HepG2 (cell line): ENCODE results near the gene SESN2. TPM values are rescaled to one million over a fixed set of nuclear protein-coding genes. Genes with fewer than 3 reads are reported as not detected.

Experiments used
- AHDC1 ChIP-seq: sonication (generic); formaldehyde crosslinking; IDR thresholded peaks from 2 replicates; pipeline ENCODE4 v1.5.1; 2020; ENCODE audit warnings: mild to moderate bottlenecking, missing genetic modification reagents, borderline replicate concordance
- CEBPG ChIP-seq: IDR thresholded peaks from 2 replicates; pipeline ENCODE4 v1.6.1; 2016
- GATAD2A ChIP-seq: IDR thresholded peaks from 2 replicates; pipeline ENCODE4 v1.6.1; 2016
- HOXD1 ChIP-seq: sonication (generic); formaldehyde crosslinking; IDR thresholded peaks from 2 replicates; pipeline ENCODE4 v1.5.0; 2020; ENCODE audit warnings: missing genetic modification reagents
- XRCC5 ChIP-seq: fragments of 200-400 bp; formaldehyde crosslinking; optimal IDR thresholded peaks from 2 replicates; pipeline ENCODE3; 2017; ENCODE audit warnings: mild to moderate bottlenecking, low read length
- ZBTB38 ChIP-seq: sonication (generic); formaldehyde crosslinking; IDR thresholded peaks from 2 replicates; pipeline ENCODE4 v1.5.1; 2020; ENCODE audit warnings: mild to moderate bottlenecking, missing genetic modification reagents
- ZMYM4 ChIP-seq: sonication (generic); formaldehyde crosslinking; IDR thresholded peaks from 2 replicates; pipeline ENCODE4 v1.8.1; 2023; ENCODE audit warnings: mild to moderate bottlenecking, missing genetic modification reagents
- ZNF619 ChIP-seq: sonication (generic); formaldehyde crosslinking; IDR thresholded peaks from 2 replicates; pipeline ENCODE4 v1.4.0; 2020; ENCODE audit warnings: mild to moderate bottlenecking, missing genetic modification reagents
- polyA plus RNA-seq, 8 experiments: library from polyadenylated mRNA; depleted of rRNA in 3 of 8; stranded (reverse) in 7 of 8; unstranded in 1 of 8; fragments of >200 nt; fragmentation: Illumina TruSeq in 4 of 8; extraction: Trizol in 4 of 8; gene quantifications; 2 replicates each; pipeline versions ENCODE4 v1.2.1 to v1.2.3, GENCODE V29; 2011 to 2016; ENCODE audit warnings: low read depth in 4 of 8, missing spikeins in 1 of 8, mixed read lengths in 1 of 8; ENCODE audit not compliant: insufficient read depth in 1 of 8
- total RNA-seq, 5 experiments: library from RNA; depleted of rRNA; stranded (reverse); fragments of >200 nt; fragmentation: Illumina TruSeq; extraction: Trizol; gene quantifications; 2 replicates each; pipeline ENCODE4 v1.2.3, GENCODE V29; 2016; ENCODE audit warnings: low read depth in 1 of 5
- TF ChIP-seq, protein P1 (sequence below): sonication (generic); formaldehyde crosslinking; IDR thresholded peaks from 2 replicates; pipeline ENCODE4 v1.4.0; 2020; ENCODE audit warnings: missing genetic modification reagents, borderline replicate concordance
- TF ChIP-seq, protein P2 (sequence below): sonication (generic); formaldehyde crosslinking; IDR thresholded peaks from 2 replicates; pipeline ENCODE4 v1.4.0; 2020; ENCODE audit warnings: missing genetic modification reagents
- TF ChIP-seq, protein P3 (sequence below): sonication (generic); formaldehyde crosslinking; IDR thresholded peaks from 2 replicates; pipeline ENCODE4 v1.4.0; 2020; ENCODE audit warnings: missing genetic modification reagents
- TF ChIP-seq, protein P4 (sequence below): IDR thresholded peaks from 2 replicates; pipeline ENCODE4 v1.6.1; 2016

SESN2 gene
- total and polyA plus RNA-seq, 2 of the 13 experiments (the other 11 are each of a cell fraction or from before 2014, with no cell fraction given) = 13.2 to 19.1 TPM

DNA sequence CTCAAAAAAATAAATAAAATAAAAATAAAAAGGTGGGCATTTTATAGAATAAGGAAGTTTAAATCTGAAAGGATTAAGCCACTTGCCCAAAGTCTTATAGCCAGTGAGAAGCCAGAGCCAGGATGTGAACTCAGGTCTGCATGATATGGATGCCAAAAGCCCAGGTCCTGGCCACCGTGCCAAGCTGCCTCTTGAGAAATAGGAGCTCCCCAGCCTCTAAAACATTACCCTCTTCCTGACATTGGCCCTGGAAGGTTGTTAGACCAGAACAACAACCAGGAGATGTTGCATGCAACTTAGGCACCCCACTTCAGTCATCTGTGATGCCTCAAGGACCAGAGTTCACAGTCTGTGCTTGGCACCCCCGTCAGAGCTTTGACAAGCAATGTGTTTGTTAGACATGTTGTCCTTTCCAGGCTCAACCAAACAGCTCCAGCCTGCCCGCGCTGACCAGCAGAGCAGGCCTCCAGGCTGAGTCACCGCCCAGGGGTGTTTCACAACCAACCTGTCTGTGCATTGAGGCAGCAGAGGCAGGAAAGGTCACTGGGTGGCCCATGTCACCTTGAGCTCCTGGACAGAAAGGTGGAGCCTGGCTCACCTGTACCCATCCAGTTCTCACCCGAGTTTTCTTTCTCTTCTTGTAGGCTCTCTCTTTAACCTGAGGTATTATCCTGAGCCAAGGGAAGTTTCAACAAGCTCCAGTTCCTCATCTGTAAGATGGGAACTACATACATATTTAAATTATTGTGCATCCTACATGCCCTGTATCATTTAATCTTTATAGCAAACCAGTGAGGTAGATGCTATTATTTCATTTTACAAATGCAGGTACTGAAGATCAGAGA lies 54.6 kb downstream of the SESN2 start (continued):
- TF ChIP-seq, protein P1, sequence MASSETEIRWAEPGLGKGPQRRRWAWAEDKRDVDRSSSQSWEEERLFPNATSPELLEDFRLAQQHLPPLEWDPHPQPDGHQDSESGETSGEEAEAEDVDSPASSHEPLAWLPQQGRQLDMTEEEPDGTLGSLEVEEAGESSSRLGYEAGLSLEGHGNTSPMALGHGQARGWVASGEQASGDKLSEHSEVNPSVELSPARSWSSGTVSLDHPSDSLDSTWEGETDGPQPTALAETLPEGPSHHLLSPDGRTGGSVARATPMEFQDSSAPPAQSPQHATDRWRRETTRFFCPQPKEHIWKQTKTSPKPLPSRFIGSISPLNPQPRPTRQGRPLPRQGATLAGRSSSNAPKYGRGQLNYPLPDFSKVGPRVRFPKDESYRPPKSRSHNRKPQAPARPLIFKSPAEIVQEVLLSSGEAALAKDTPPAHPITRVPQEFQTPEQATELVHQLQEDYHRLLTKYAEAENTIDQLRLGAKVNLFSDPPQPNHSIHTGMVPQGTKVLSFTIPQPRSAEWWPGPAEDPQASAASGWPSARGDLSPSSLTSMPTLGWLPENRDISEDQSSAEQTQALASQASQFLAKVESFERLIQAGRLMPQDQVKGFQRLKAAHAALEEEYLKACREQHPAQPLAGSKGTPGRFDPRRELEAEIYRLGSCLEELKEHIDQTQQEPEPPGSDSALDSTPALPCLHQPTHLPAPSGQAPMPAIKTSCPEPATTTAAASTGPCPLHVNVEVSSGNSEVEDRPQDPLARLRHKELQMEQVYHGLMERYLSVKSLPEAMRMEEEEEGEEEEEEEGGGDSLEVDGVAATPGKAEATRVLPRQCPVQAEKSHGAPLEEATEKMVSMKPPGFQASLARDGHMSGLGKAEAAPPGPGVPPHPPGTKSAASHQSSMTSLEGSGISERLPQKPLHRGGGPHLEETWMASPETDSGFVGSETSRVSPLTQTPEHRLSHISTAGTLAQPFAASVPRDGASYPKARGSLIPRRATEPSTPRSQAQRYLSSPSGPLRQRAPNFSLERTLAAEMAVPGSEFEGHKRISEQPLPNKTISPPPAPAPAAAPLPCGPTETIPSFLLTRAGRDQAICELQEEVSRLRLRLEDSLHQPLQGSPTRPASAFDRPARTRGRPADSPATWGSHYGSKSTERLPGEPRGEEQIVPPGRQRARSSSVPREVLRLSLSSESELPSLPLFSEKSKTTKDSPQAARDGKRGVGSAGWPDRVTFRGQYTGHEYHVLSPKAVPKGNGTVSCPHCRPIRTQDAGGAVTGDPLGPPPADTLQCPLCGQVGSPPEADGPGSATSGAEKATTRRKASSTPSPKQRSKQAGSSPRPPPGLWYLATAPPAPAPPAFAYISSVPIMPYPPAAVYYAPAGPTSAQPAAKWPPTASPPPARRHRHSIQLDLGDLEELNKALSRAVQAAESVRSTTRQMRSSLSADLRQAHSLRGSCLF (CRISPR knock-in tag) = no peak
- TF ChIP-seq, protein P2, sequence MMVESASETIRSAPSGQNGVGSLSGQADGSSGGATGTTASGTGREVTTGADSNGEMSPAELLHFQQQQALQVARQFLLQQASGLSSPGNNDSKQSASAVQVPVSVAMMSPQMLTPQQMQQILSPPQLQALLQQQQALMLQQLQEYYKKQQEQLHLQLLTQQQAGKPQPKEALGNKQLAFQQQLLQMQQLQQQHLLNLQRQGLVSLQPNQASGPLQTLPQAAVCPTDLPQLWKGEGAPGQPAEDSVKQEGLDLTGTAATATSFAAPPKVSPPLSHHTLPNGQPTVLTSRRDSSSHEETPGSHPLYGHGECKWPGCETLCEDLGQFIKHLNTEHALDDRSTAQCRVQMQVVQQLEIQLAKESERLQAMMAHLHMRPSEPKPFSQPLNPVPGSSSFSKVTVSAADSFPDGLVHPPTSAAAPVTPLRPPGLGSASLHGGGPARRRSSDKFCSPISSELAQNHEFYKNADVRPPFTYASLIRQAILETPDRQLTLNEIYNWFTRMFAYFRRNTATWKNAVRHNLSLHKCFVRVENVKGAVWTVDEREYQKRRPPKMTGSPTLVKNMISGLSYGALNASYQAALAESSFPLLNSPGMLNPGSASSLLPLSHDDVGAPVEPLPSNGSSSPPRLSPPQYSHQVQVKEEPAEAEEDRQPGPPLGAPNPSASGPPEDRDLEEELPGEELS (CRISPR knock-in tag) = peak; percentile 78
- TF ChIP-seq ZNF619 (CRISPR knock-in tag) (peak; percentile 72; the same call in 1 of the 2 replicates), CEBPG (CRISPR knock-in tag) (peak; percentile 95), HOXD1 (CRISPR knock-in tag) (0 out of 2 replicates have a peak, but pooled peaks have one; percentile 49), XRCC5 (peak; percentile 86), GATAD2A (peak; percentile 88), ZMYM4 (CRISPR knock-in tag) (0 out of 2 replicates have a peak, but pooled peaks have one; percentile 24), ZBTB38 (CRISPR knock-in tag) (peak; percentile 68; the same call in 1 of the 2 replicates), AHDC1 (CRISPR knock-in tag) (peak; percentile 72; the same call in 1 of the 2 replicates)
- TF ChIP-seq, protein P3, sequence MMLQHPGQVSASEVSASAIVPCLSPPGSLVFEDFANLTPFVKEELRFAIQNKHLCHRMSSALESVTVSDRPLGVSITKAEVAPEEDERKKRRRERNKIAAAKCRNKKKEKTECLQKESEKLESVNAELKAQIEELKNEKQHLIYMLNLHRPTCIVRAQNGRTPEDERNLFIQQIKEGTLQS (CRISPR knock-in tag) = peak; percentile 95
- TF ChIP-seq, protein P4, sequence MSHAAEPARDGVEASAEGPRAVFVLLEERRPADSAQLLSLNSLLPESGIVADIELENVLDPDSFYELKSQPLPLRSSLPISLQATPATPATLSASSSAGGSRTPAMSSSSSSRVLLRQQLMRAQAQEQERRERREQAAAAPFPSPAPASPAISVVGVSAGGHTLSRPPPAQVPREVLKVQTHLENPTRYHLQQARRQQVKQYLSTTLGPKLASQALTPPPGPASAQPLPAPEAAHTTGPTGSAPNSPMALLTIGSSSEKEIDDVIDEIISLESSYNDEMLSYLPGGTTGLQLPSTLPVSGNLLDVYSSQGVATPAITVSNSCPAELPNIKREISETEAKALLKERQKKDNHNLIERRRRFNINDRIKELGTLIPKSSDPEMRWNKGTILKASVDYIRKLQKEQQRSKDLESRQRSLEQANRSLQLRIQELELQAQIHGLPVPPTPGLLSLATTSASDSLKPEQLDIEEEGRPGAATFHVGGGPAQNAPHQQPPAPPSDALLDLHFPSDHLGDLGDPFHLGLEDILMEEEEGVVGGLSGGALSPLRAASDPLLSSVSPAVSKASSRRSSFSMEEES (CRISPR knock-in tag) = no peak
